DOHH2 (cell line): ENCODE measurements around the gene FGF11.

ENCODE experiments used
- EZH2phosphoT487 ChIP-seq: fragments of 200-600 bp; sonication (generic); IDR thresholded peaks from 2 replicates; pipeline ENCODE4 v1.6.1; 2017; ENCODE audit warnings: borderline replicate concordance, mild to moderate bottlenecking, antibody characterized with exemption, low read length, moderate library complexity, mixed read lengths
- TF ChIP-seq, protein P1 (sequence below): fragments of 200-600 bp; sonication (generic); IDR thresholded peaks from one replicate; pipeline ENCODE4 v1.5.1; 2014; ENCODE audit warnings: antibody characterized with exemption, mild to moderate bottlenecking, low read depth, low read length; ENCODE audit not compliant: poor library complexity, severe bottlenecking

- TF ChIP-seq, protein P1, sequence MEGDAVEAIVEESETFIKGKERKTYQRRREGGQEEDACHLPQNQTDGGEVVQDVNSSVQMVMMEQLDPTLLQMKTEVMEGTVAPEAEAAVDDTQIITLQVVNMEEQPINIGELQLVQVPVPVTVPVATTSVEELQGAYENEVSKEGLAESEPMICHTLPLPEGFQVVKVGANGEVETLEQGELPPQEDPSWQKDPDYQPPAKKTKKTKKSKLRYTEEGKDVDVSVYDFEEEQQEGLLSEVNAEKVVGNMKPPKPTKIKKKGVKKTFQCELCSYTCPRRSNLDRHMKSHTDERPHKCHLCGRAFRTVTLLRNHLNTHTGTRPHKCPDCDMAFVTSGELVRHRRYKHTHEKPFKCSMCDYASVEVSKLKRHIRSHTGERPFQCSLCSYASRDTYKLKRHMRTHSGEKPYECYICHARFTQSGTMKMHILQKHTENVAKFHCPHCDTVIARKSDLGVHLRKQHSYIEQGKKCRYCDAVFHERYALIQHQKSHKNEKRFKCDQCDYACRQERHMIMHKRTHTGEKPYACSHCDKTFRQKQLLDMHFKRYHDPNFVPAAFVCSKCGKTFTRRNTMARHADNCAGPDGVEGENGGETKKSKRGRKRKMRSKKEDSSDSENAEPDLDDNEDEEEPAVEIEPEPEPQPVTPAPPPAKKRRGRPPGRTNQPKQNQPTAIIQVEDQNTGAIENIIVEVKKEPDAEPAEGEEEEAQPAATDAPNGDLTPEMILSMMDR, result no peak
- no peak for TF ChIP-seq EZH2phosphoT487
These were observed 31.6 kb upstream of the FGF11 start, which contains the start of gene NLGN2 for GRCh38 chr17:7407485-7408251.
